Neuron (in vitro differentiated cells): Measurements from ENCODE around the gene SRSF4.

Experiments
- H2AFZ ChIP-seq: one replicate; pipeline ENCODE4 v1.6.1; 2013; ENCODE audit warnings: low read depth, mild to moderate bottlenecking, inconsistent platforms, low read length, moderate library complexity
- H3K27me3 ChIP-seq: one replicate; pipeline ENCODE4 v1.6.1; 2013; ENCODE audit warnings: low read length; ENCODE audit not compliant: insufficient read depth
- H3K36me3 ChIP-seq: one replicate; pipeline ENCODE4 v1.6.1; 2013; ENCODE audit warnings: low read length; ENCODE audit not compliant: insufficient read depth
- H3K4me1 ChIP-seq: one replicate; pipeline ENCODE4 v1.6.1; 2013; ENCODE audit warnings: low read length; ENCODE audit not compliant: insufficient read depth
- H3K4me3 ChIP-seq: 2 replicates; pipeline ENCODE4 v1.5.1; 2013; ENCODE audit warnings: mild to moderate bottlenecking, low read length, moderate library complexity
- H3K9me3 ChIP-seq: one replicate; pipeline ENCODE4 v1.6.1; 2013; ENCODE audit warnings: low read length

The SRSF4 gene

GRCh38 chr1:29105822-29106221 lies 75.9 kb downstream of the SRSF4 start:
- Histone ChIP-seq H3K36me3 (peaks cover 29% of the 10 kb centered on the region), H3K9me3 (no peaks in the 10 kb centered on the region), H3K4me1 (no peaks in the 10 kb centered on the region), H3K4me3 (no peak overlapping the region), H3K27me3 (no peaks in the 10 kb centered on the region), H2AFZ (no peak overlapping the region)

- Histone ChIP-seq H3K36me3 (peaks cover 41% of the 10 kb centered on the region), H3K9me3 (no peaks in the 10 kb centered on the region), H3K27me3 (no peaks in the 10 kb centered on the region), H2AFZ (no peak overlapping the region), H3K4me3 (no peak overlapping the region), H3K4me1 (no peaks in the 10 kb centered on the region)
Measured at GRCh38 chr1:29100487-29100886, 81.2 kb downstream of the SRSF4 start.

- H3K9me3 ChIP-seq: no peaks in the 10 kb centered on the region
- H2AFZ ChIP-seq: no peak overlapping the region
- H3K36me3 ChIP-seq: peaks cover 43% of the 10 kb centered on the region
- H3K4me3 ChIP-seq: no peak overlapping the region
- no peaks in the 10 kb centered on the region for H3K4me1 ChIP-seq
- H3K27me3 ChIP-seq: no peaks in the 10 kb centered on the region
Measured at GRCh38 chr1:29099286-29099685, 82.4 kb downstream of the SRSF4 start.
